Muscle of leg (tissue), 11 donors: ENCODE data around the gene ITPR1. TPM values are rescaled to one million over a fixed set of nuclear protein-coding genes. Genes with fewer than 3 reads are reported as not detected.
"Not testable (repeated sequence)": the region's sequence is repeated elsewhere in the genome, so short reads cannot be mapped to it uniquely, and the experiment has no call there.

ENCODE experiments used
- DNase-seq: peaks from one replicate; pipeline ENCODE4 v3.0.0; 2013
- H3K27ac ChIP-seq: one replicate; pipeline ENCODE4 v1.5.1; 2013; ENCODE audit warnings: mild to moderate bottlenecking, low read length, control low read depth
- H3K27me3 ChIP-seq: one replicate; pipeline ENCODE4 v1.6.1; 2013; ENCODE audit warnings: low read length; ENCODE audit not compliant: control insufficient read depth, insufficient read depth
- H3K36me3 ChIP-seq: one replicate; pipeline ENCODE4 v1.6.1; 2013; ENCODE audit warnings: low read length; ENCODE audit not compliant: control insufficient read depth, insufficient read depth
- H3K4me1 ChIP-seq: one replicate; pipeline ENCODE4 v1.6.1; 2013; ENCODE audit warnings: low read length; ENCODE audit not compliant: control insufficient read depth, insufficient read depth
- H3K4me3 ChIP-seq: one replicate; pipeline ENCODE4 v1.5.1; 2013; ENCODE audit warnings: low read length, control low read depth
- H3K9me3 ChIP-seq: replicated peaks from 2 replicates; pipeline ENCODE4 v1.6.1; 2013; ENCODE audit warnings: low read depth, low read length; ENCODE audit not compliant: control insufficient read depth
- WGBS: methylation state at CpG from one replicate; pipeline ENCODE4 v1.1.5; 2013; ENCODE audit warnings: missing lambda C conversion rate; ENCODE audit not compliant: insufficient coverage; 5-methylcytosine and 5-hydroxymethylcytosine counted together
- polyA plus RNA-seq, 8 donors: library from polyadenylated mRNA; unstranded; fragments of 120-200 nt; gene quantifications; one replicate each; pipeline versions ENCODE4 v1.2.1 to v1.2.3, GENCODE V29; 2013; ENCODE audit warnings: inconsistent platforms in 1 of 8, low replicate concordance in 1 of 8; ENCODE audit not compliant: insufficient read length in 8 of 8, insufficient read depth in 1 of 8
- total RNA-seq: library from RNA; stranded (reverse); fragments of 120-200 nt; gene quantifications from one replicate; pipeline ENCODE4 v1.2.4, GENCODE V29; 2013

ITPR1 gene
- total and polyA plus RNA-seq, 9 donors = 15.4 to 34.4 (median 20.5) TPM

DNA sequence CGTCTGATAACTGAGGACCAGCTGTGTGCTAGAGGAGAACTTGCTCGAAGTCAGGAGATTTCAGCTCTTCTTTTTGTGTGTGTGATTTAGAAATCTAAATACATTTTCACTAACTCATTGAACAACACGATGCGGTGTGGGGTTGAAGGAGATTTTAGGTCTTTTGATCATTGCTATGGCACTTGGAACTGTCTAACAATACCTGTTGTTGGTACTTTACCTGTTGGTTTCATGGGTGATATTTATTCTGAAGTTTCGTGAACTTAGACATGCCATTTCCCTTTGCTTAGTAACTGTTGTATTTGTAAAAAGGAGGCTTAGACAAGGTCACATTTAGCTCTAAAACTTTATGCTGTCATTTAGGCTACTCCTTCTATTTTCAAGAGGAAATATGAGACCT, 99.9 kb downstream of the ITPR1 start:
- no peak for DNase-seq
- Histone ChIP-seq H3K4me1 (peaks cover 5% of the 10 kb centered on the region), H3K9me3 (no peaks in the 10 kb centered on the region), H3K27ac (no peak overlapping the region), H3K36me3 (no peaks in the 10 kb centered on the region), H3K4me3 (no peak overlapping the region), H3K27me3 (no peaks in the 10 kb centered on the region)
- no CpG with 5 or more reads among the region's 5 CpGs for WGBS

DNA sequence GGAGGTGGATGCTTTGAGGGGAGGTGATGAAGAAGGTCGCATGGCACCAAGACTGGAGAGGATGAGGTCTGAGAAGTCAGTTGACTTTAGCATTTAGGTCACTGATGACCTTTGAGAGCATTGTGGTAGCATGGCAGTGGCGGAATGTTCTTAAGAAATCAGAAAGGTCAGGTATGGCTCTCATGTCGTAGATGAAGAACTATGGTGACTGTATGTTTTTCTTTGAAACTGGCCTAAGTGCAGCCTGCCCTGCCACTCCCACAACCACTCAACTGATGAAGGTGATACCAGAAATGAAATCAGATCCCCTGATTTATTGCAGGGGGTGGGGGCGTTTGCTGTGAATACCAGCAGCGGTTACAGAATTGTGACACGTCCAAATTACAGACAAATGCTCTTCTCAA, 102.6 kb downstream of the ITPR1 start:
- H3K27ac ChIP-seq = no peak overlapping the region
- H3K9me3 ChIP-seq = no peaks in the 10 kb centered on the region
- WGBS = 100% methylated on average over 1 of the region's 6 CpGs
- no peak for DNase-seq
- H3K4me3 ChIP-seq = no peak overlapping the region
- no peaks in the 10 kb centered on the region for H3K36me3 ChIP-seq
- H3K4me1 ChIP-seq = peaks cover 6% of the 10 kb centered on the region
- no peaks in the 10 kb centered on the region for H3K27me3 ChIP-seq

DNA sequence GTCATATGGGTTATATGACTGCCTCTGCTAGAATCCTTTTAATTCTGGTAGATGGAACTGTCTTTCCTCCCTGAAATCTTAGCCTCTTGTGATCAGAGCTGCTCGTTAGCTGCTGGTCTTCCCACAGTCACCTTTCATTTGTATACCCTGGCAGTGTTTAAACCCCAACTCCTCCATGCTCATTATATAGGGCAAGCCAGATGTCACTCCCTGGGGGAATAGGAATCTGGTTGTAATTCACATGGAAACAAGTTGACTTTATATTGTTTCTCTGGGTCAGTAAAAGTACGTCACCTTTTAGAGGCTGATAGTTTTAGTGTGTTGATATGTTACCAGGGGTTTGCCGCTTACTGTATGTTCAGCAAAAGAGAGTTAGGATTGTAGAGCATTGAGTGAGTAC, 103.5 kb downstream of the ITPR1 start:
- peak; percentile 68 for DNase-seq
- Histone ChIP-seq H3K4me1 (peaks cover 6% of the 10 kb centered on the region), H3K9me3 (no peaks in the 10 kb centered on the region), H3K36me3 (no peaks in the 10 kb centered on the region), H3K4me3 (no peak overlapping the region), H3K27ac (no peak overlapping the region), H3K27me3 (no peaks in the 10 kb centered on the region)
- 40% methylated on average over 1 of the region's 3 CpGs for whole genome bisulfite sequencing

DNA sequence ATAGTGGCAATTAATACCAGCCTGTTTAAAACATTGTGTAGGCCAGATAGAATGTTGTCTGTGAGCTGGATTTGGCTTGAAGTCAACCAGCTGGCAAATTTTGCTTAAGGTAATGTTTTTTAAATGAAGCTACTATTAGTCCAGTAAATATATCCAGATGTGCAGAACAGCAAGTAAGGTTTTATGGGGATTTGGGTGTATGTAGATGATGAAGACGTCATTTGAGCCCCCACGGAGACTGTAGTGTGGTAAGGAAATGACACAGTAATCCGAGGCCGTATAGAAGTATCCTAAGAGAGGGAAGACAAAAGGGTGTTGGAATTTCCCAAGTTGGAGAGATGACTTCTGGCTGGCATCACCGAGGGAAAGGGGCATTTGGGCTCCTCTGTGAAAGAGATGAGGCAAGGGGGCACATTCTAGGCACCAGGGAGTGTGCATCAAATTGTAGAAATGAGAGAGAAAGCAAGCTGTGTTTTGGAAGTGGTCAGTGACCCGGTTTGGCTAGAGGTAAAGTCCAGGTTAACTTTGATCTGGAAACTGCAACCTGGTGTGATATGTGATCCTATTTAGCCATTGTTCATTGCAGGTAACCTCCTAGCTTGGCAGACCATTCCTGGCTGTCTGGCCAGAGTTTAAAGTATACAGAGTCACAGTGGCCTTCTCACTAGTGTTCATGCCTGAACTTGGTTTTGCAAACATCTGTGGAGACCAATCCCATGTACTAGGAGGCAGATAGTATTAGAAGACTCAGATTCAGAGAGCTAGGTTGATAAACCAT, 104.2 kb downstream of the ITPR1 start:
- no peaks in the 10 kb centered on the region for H3K36me3 ChIP-seq
- peak overlapping the region; percentile 0 for H3K27ac ChIP-seq
- H3K4me1 ChIP-seq = peaks cover 6% of the 10 kb centered on the region
- 19% methylated on average over 6 of the region's 6 CpGs for WGBS
- no peaks in the 10 kb centered on the region for H3K9me3 ChIP-seq
- no peak overlapping the region for H3K4me3 ChIP-seq
- H3K27me3 ChIP-seq = no peaks in the 10 kb centered on the region
- peak; percentile 85 for DNase-seq

DNA sequence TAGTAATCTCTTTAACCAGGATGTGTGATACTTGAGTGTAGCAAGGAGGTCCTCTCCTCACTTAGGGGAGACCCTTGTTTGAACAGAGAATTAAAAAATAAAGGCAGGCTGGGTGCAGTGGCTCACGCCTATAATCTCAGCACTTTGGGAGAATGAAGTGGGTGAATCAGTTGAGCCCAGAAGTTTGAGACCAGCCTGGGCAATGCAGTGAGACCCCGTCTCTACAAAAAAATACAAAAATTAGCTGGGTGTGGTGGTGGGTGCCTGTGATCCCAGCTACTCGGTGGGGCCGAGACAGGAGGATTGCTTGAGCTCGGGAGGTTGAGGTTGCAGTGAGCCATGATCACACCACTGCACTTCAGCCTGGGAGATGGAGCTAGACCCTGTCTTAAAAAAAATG, 105.1 kb downstream of the ITPR1 start:
- DNase-seq, H3K9me3 ChIP-seq, H3K4me3 ChIP-seq, H3K27ac ChIP-seq, H3K27me3 ChIP-seq, H3K4me1 ChIP-seq, H3K36me3 ChIP-seq: not testable (repeated sequence)
- 91% methylated on average over 5 of the region's 5 CpGs for WGBS

DNA sequence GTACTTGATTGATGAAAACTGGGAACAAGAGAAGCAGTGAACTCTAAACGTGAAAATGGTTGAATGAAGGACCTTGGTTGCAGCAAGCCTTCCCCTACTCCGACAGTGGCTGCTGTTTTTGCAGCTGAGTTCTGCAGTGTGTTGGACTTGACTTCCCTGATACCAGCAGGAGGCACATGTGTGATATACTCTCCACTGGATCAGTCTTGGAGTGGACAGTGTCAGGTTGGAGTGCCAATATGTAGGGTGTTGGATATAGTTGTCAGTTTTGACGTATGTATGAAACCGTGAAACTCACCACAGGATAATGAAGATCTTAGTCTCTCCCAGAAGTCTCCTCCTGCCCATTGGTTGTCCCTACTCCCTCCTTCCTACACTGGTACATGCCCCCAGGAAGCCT, 106.5 kb downstream of the ITPR1 start:
- peaks cover 6% of the 10 kb centered on the region for H3K4me1 ChIP-seq
- no peaks in the 10 kb centered on the region for H3K36me3 ChIP-seq
- H3K27ac ChIP-seq = no peak overlapping the region
- no peak for DNase-seq
- no peaks in the 10 kb centered on the region for H3K27me3 ChIP-seq
- no peak overlapping the region for H3K4me3 ChIP-seq
- 60% methylated on average over 2 of the region's 4 CpGs for WGBS
- H3K9me3 ChIP-seq = no peaks in the 10 kb centered on the region

DNA sequence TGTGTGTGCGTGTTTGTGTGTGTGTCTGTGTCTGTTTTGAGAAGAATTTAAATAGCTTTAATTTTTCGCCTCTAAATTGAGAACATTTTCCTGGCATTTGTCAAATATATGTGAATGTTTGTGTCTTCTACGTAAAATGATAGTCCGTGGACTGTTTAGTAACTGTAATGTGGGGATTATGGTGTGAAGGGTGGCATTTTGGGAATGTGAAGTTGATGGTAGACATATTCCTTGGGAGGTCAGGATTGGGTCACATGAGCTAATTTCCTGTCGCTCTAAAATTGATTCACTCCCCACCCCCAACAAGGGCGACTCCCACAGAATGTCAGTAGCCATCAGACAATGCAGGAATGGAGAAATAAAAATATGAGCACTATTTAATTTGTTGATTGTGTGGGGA, 107.3 kb downstream of the ITPR1 start:
- Histone ChIP-seq H3K4me3 (no peak overlapping the region), H3K9me3 (no peaks in the 10 kb centered on the region), H3K36me3 (no peaks in the 10 kb centered on the region), H3K27ac (no peak overlapping the region), H3K4me1 (peaks cover 6% of the 10 kb centered on the region), H3K27me3 (no peaks in the 10 kb centered on the region)
- no peak for DNase-seq
- 85% methylated on average over 3 of the region's 6 CpGs for WGBS

DNA sequence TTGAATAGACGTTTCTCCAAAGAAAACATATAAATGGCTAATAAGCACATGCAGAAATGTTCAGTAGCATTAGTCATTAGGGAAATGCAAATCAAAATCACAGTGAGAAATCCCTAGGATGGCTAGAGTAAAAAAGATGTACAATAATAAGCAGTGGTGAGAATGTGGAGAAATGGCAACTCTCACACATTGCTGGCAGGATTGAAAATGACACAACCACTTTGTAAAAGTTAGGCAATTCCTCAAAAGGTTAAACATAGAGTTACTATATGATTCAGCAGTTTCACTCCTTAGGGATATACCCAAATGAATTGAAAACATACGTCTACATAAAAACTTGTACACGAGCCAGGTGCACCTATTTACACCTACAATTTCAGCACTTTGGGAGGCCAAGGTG, 108.7 kb downstream of the ITPR1 start:
- Histone ChIP-seq H3K27me3 (no peaks in the 10 kb centered on the region), H3K27ac (no peak overlapping the region), H3K9me3 (no peaks in the 10 kb centered on the region), H3K4me3 (no peak overlapping the region), H3K4me1 (peaks cover 6% of the 10 kb centered on the region), H3K36me3 (no peaks in the 10 kb centered on the region)
- WGBS = no CpG with 5 or more reads among the region's 3 CpGs
- DNase-seq = no peak

DNA sequence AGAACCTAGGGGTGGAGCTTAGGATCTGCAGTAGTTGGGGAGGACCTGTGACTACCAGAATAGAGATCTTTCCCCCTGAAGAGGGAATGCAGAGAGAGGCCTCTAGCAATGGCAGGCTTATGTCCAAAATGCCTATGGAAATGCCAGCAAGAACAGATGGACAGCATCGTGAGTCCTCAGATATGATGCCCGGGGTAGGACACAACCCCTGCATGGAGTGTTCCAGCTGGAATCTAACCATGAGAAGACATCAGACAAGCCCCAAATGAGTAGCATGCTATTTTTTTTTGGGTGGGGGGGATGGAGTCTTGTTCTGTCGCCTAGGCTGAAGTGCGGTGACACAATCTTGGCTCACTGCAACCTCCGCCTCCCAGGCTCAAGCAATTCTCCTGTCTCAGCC, 111.5 kb downstream of the ITPR1 start:
- no peak overlapping the region for H3K27ac ChIP-seq
- no peaks in the 10 kb centered on the region for H3K36me3 ChIP-seq
- WGBS = 85% methylated on average over 2 of the region's 5 CpGs
- no peak for DNase-seq
- no peaks in the 10 kb centered on the region for H3K27me3 ChIP-seq
- H3K4me3 ChIP-seq = no peak overlapping the region
- H3K4me1 ChIP-seq = no peaks in the 10 kb centered on the region
- H3K9me3 ChIP-seq = no peaks in the 10 kb centered on the region

DNA sequence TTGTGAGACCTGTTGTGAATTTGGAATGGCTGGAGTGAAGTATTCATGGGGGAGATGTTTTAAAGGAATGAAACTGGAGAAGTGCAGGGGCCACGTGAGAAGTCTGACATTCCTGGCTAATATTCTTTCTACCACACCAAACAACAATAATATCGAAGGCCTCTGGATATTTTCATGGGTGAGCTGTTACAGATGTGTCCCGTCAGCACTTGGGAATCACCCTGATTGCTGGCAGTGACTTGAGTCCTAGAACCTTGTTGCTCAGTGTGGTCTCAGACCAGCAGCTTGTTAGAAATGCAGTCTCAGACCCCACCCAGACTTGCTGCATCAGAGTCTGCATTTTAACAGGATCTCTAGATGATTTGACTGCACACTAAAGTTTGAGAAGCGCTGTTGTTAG, 113.8 kb downstream of the ITPR1 start:
- 41% methylated on average over 2 of the region's 4 CpGs for WGBS
- no peaks in the 10 kb centered on the region for H3K4me1 ChIP-seq
- H3K27me3 ChIP-seq = no peaks in the 10 kb centered on the region
- DNase-seq = peak; percentile 61
- H3K36me3 ChIP-seq = no peaks in the 10 kb centered on the region
- H3K9me3 ChIP-seq = no peaks in the 10 kb centered on the region
- no peak overlapping the region for H3K4me3 ChIP-seq
- peak overlapping the region; percentile 15 for H3K27ac ChIP-seq

DNA sequence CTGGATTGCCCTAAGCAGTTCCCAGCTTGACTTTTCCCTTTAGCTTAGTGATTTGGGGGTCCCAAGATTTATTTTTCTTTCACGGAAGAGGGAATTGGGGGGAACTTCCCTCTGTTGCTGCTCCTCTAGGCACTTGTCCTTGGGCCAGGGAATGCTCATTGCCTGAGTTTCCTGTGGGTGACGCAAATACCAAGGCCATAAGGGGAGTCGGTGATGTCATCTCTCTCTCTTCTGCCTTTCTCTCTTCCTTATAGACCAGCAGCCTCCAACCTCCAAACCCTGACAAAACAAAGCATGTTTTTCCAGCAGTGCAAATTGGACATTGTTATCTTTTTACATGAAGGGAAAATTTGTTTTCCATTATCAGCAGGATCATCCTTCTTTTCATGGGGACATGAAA, 120.2 kb downstream of the ITPR1 start:
- Histone ChIP-seq H3K27ac (no peak overlapping the region), H3K27me3 (no peaks in the 10 kb centered on the region), H3K9me3 (no peaks in the 10 kb centered on the region), H3K4me3 (no peak overlapping the region), H3K36me3 (no peaks in the 10 kb centered on the region), H3K4me1 (no peaks in the 10 kb centered on the region)
- DNase-seq = no peak
- 74% methylated on average over 3 of the region's 3 CpGs for WGBS
